SW 1271 (cell line): ENCODE results near the gene GPRC5A.
"Not testable (repeated sequence)": the region's sequence is repeated elsewhere in the genome, so short reads cannot be mapped to it uniquely, and the experiment has no call there.

Experiments
- DNase-seq, 2 experiments: peaks; one replicate each; lab custom pipeline; 2025; lab: John Stamatoyannopoulos, UW

Gene GPRC5A

GRCh38 chr12:12891080-12891880, at the start of gene GPRC5A:
GPRC5A (plus strand) TSS chr12:12891562; CDS start chr12:12908250, 16,688 bp downstream.
- DNase-seq, result peak; percentile 97 to 98

GRCh38 chr12:12845794-12846243, 45.5 kb upstream of the GPRC5A start:
- no peak for DNase-seq

GRCh38 chr12:12846780-12847179, 44.6 kb upstream of the GPRC5A start:
- not testable (repeated sequence) for DNase-seq

- DNase-seq, result no peak
Measured at GRCh38 chr12:12853435-12853834, 37.9 kb upstream of the GPRC5A start.

- no peak for DNase-seq
Measured at GRCh38 chr12:12859690-12860089, 31.7 kb upstream of the GPRC5A start.

GRCh38 chr12:12864243-12864642, 27.1 kb upstream of the GPRC5A start:
- no peak for DNase-seq

GRCh38 chr12:12868477-12869235, 22.7 kb upstream of the GPRC5A start:
- no peak for DNase-seq

GRCh38 chr12:12870465-12870864, 20.9 kb upstream of the GPRC5A start:
- DNase-seq, result peak; percentile 98 to 99

GRCh38 chr12:12871587-12872138, 19.7 kb upstream of the GPRC5A start:
- DNase-seq, result no peak

- DNase-seq, result peak; percentile 74 to 93
Measured at GRCh38 chr12:12872139-12872933, 19.0 kb upstream of the GPRC5A start.

GRCh38 chr12:12872934-12873275, 18.5 kb upstream of the GPRC5A start:
- DNase-seq, result peak in 1 of 2 experiments; percentile 48

- DNase-seq, result no peak
Measured at GRCh38 chr12:12874029-12874428, 17.3 kb upstream of the GPRC5A start.

- DNase-seq, result not testable (repeated sequence)
Measured at GRCh38 chr12:12875301-12875700, 16.1 kb upstream of the GPRC5A start.

- DNase-seq, result no peak
Measured at GRCh38 chr12:12877153-12877768, 14.1 kb upstream of the GPRC5A start.

- DNase-seq, result no peak
Measured at GRCh38 chr12:12877781-12878455, 13.4 kb upstream of the GPRC5A start.

GRCh38 chr12:12880537-12880936, 10.8 kb upstream of the GPRC5A start:
- no peak for DNase-seq

GRCh38 chr12:12881151-12881909, 10.0 kb upstream of the GPRC5A start:
- peak; percentile 40 to 59 for DNase-seq

GRCh38 chr12:12882288-12882687, 9.1 kb upstream of the GPRC5A start:
- no peak for DNase-seq

- DNase-seq, result peak in 1 of 2 experiments; percentile 54
Measured at GRCh38 chr12:12883369-12884001, 7.9 kb upstream of the GPRC5A start.
